Transverse colon (tissue), 4 donors: ENCODE results near the gene SLC19A1. TPM values are rescaled to one million over a fixed set of nuclear protein-coding genes. Genes with fewer than 3 reads are reported as not detected.
A peak's percentile ranks its signal among the peaks of the same experiment; 100 is the strongest.

Source experiments
- DNase-seq: peaks from one replicate; pipeline ENCODE4 v3.0.0-alpha.2; 2019
- H3K27ac ChIP-seq, 4 donors: fragments of 200-600 bp; sonication (generic); 2 replicates each; pipeline ENCODE4 v1.5.1; 2016 to 2018; ENCODE audit warnings: inconsistent platforms in 4 of 4
- H3K27me3 ChIP-seq: fragments of 200-600 bp; sonication (generic); 2 replicates; pipeline ENCODE4 v1.5.1; 2017; ENCODE audit warnings: inconsistent platforms
- H3K36me3 ChIP-seq, 4 donors: fragments of 200-600 bp; sonication (generic); 2 replicates each; pipeline ENCODE4 v1.5.1; 2017 to 2019; ENCODE audit warnings: inconsistent platforms in 4 of 4
- H3K4me1 ChIP-seq, 4 donors: fragments of 200-600 bp; sonication (generic); 2 replicates each; pipeline ENCODE4 v1.5.1; 2017 to 2020; ENCODE audit warnings: inconsistent platforms in 4 of 4
- H3K4me3 ChIP-seq, 4 donors: fragments of 200-600 bp; sonication (generic); 1 replicate in 1 of 4; 2 replicates in 3 of 4; pipeline versions ENCODE4 v1.5.1 to v1.6.1; 2017 to 2019; ENCODE audit warnings: inconsistent platforms in 4 of 4
- H3K9me3 ChIP-seq, 2 donors: fragments of 200-600 bp; sonication (generic); 2 replicates each; pipeline ENCODE4 v1.5.1; 2017 to 2019; ENCODE audit warnings: inconsistent platforms in 2 of 2
- EP300 ChIP-seq: sonication (generic); formaldehyde crosslinking; IDR thresholded peaks from one replicate; pipeline ENCODE4 v1.6.1; 2017; ENCODE audit warnings: antibody characterized with exemption, low read depth
- POLR2A ChIP-seq: fragments of 450-650 bp; IDR thresholded peaks from one replicate; pipeline ENCODE4 v1.6.1; 2016; ENCODE audit warnings: antibody characterized with exemption, mild to moderate bottlenecking, moderate library complexity
- POLR2AphosphoS5 ChIP-seq, 3 donors: sonication (generic); formaldehyde crosslinking; IDR thresholded peaks; one replicate each; pipeline ENCODE4 v1.6.1; 2016; ENCODE audit warnings: antibody characterized with exemption in 3 of 3
- WGBS, 2 donors: methylation state at CpG; one replicate each; pipeline ENCODE4 v1.1.5; 2018; ENCODE audit warnings: low coverage in 1 of 2; 5-methylcytosine and 5-hydroxymethylcytosine counted together
- in situ Hi-C, 4 donors: fragments of 200-750 bp; cut with MboI; loops; one replicate each; pipeline versions ENCODE4 v1.15.0 to v1.15.1; 2017; ENCODE audit warnings: low sequenced_read_pairs in 3 of 4, low pct_ligation_motif_present in 1 of 4, low pct_unique_long_range_greater_than_20kb in 1 of 4
- intact Hi-C: fragments of 100-400 bp; cut with DNase I; formaldehyde crosslinking; loops from one replicate; pipeline ENCODE4 v1.15.1; 2023; ENCODE audit warnings: low total_unique reads
- total RNA-seq, 4 donors: library from RNA; depleted of rRNA; stranded (reverse); fragments of >200 nt; gene quantifications; one replicate each; pipeline ENCODE4 v1.1.0, GENCODE V29; 2016
- TF ChIP-seq, protein P1 (sequence below), 5 experiments: fragments of 200-600 bp in 3 of 5; fragments of 450-650 bp in 2 of 5; sonication (generic) in 3 of 5; IDR thresholded peaks; 1 replicate in 2 of 5; 2 replicates in 3 of 5; pipeline ENCODE4 v1.5.1; 2016 to 2017; ENCODE audit warnings: antibody characterized with exemption in 5 of 5, inconsistent platforms in 3 of 5, mild to moderate bottlenecking in 2 of 5, moderate library complexity in 1 of 5

Gene SLC19A1
- total RNA-seq, 4 donors from 2014 or later: 8.3 to 24.1 (median 17.3) TPM

GRCh38 chr21:45578811-45579381 lies 36.7 kb upstream of the SLC19A1 start:
- no peak overlapping the region for H3K4me3 ChIP-seq
- TF ChIP-seq EP300: no peak
- TF ChIP-seq POLR2A: no peak
- TF ChIP-seq POLR2AphosphoS5 (IDR thresholded peaks at IDR 0.05): no peak
- TF ChIP-seq, protein P1, sequence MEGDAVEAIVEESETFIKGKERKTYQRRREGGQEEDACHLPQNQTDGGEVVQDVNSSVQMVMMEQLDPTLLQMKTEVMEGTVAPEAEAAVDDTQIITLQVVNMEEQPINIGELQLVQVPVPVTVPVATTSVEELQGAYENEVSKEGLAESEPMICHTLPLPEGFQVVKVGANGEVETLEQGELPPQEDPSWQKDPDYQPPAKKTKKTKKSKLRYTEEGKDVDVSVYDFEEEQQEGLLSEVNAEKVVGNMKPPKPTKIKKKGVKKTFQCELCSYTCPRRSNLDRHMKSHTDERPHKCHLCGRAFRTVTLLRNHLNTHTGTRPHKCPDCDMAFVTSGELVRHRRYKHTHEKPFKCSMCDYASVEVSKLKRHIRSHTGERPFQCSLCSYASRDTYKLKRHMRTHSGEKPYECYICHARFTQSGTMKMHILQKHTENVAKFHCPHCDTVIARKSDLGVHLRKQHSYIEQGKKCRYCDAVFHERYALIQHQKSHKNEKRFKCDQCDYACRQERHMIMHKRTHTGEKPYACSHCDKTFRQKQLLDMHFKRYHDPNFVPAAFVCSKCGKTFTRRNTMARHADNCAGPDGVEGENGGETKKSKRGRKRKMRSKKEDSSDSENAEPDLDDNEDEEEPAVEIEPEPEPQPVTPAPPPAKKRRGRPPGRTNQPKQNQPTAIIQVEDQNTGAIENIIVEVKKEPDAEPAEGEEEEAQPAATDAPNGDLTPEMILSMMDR (IDR thresholded peaks at IDR 0.05): no peak
- no peaks in the 10 kb centered on the region for H3K9me3 ChIP-seq
- no peaks in the 10 kb centered on the region for H3K4me1 ChIP-seq
- H3K27ac ChIP-seq: no peak overlapping the region
- H3K27me3 ChIP-seq: no peaks in the 10 kb centered on the region
- in situ Hi-C loops: no loop called here
- intact Hi-C loops: no loop called here
- no peaks in the 10 kb centered on the region for H3K36me3 ChIP-seq
- 84% methylated on average over 14 of the region's 21 CpGs; no CpG with 5 or more reads in 1 of the 2 donors for WGBS, 2 donors
- peak; percentile 4 for DNase-seq

DNA sequence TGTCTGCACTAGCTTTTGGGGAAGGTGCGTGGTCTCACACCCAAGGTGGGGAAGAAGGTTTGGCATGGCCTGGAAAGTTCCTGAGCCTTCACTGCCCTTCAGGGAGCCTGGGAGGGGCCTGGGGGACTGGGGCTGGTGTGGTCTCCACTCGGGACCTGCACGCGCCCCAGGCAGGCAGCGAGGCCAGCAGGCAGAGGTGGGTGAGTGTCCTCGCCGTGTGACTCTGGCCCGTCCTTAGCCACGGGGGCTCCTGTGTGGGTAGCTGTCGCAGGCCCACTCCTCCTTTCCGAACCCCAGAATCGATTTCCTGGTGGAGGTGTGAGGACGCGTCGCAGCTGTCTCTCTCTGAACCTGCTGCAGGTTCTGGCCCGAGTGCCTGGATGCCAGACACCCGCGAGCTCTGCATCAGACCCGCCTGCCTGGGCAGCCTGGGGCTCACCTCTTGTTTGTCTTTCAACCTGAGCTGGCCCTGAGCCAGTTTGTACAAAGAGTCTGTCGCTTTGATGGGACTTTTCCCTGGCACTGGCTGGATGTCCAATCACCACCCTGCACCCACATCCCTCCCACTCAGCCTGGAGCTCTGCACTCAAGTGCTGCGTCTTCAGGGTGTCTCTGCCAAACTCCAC lies 36.0 kb upstream of the SLC19A1 start:
- Histone ChIP-seq H3K27ac (no peak overlapping the region), H3K4me1 (no peaks in the 10 kb centered on the region), H3K36me3 (no peaks in the 10 kb centered on the region), H3K4me3 (no peak overlapping the region), H3K27me3 (no peaks in the 10 kb centered on the region), H3K9me3 (no peaks in the 10 kb centered on the region)
- TF ChIP-seq POLR2A (no peak), EP300 (no peak), POLR2AphosphoS5 (IDR thresholded peaks at IDR 0.05) (no peak)
- TF ChIP-seq, protein P1 (IDR thresholded peaks at IDR 0.05): no peak
- in situ Hi-C loops: no loop called here
- intact Hi-C loops: no loop called here
- DNase-seq: no peak
- 74% methylated on average over 21 of the region's 21 CpGs; no CpG with 5 or more reads in 1 of the 2 donors for WGBS, 2 donors

- intact Hi-C loops (no loop called here), in situ Hi-C loops (no loop called here)
- no peak overlapping the region for H3K4me3 ChIP-seq
- 78 to 90% methylated on average over 2 to 12 of the region's 12 CpGs for WGBS, 2 donors
- no peak overlapping the region for H3K27ac ChIP-seq
- TF ChIP-seq POLR2A (no peak), EP300 (no peak), POLR2AphosphoS5 (IDR thresholded peaks at IDR 0.05) (no peak)
- TF ChIP-seq, protein P1 (IDR thresholded peaks at IDR 0.05): no peak
- H3K27me3 ChIP-seq: no peaks in the 10 kb centered on the region
- no peaks in the 10 kb centered on the region for H3K4me1 ChIP-seq
- H3K36me3 ChIP-seq: no peaks in the 10 kb centered on the region
- no peak for DNase-seq
- H3K9me3 ChIP-seq: no peaks in the 10 kb centered on the region
These were observed 35.5 kb upstream of the SLC19A1 start for GRCh38 chr21:45577801-45578175.

GRCh38 chr21:45576838-45577737 lies 34.8 kb upstream of the SLC19A1 start:
- no peaks in the 10 kb centered on the region for H3K27me3 ChIP-seq
- no peak for DNase-seq
- H3K36me3 ChIP-seq: no peaks in the 10 kb centered on the region
- no peak overlapping the region for H3K27ac ChIP-seq
- TF ChIP-seq POLR2AphosphoS5 (IDR thresholded peaks at IDR 0.05) (no peak), POLR2A (no peak), EP300 (no peak)
- TF ChIP-seq, protein P1 (IDR thresholded peaks at IDR 0.05): no peak
- no peaks in the 10 kb centered on the region for H3K9me3 ChIP-seq
- H3K4me1 ChIP-seq: no peaks in the 10 kb centered on the region
- H3K4me3 ChIP-seq: no peak overlapping the region
- intact Hi-C loops: no loop called here
- in situ Hi-C loops: no loop called here
- 76% methylated on average over 23 of the region's 24 CpGs; no CpG with 5 or more reads in 1 of the 2 donors for WGBS, 2 donors
